ENCODE data around the gene BSG.

DNA sequence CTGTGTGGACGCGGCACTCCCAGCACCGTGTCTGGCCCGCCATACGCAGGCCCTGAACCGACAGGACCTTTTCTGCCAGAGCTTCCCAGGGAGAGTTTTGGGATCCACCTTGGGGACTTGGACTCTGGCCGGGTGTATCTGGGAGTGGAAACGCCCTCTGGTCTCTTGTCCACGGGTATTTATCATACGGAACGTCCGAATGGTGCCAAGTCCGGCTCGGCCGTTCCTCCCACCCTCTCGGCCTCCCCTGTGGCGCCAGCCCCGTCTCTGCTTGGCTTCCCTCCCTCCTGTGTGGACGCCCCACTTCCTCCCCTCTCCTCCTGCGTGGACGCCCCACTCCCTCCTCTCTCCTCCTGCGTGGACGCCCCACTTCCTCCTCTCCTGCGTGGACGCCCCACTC is 29.4 kb downstream of the BSG start:
- TF ChIP-seq, protein P1, sequence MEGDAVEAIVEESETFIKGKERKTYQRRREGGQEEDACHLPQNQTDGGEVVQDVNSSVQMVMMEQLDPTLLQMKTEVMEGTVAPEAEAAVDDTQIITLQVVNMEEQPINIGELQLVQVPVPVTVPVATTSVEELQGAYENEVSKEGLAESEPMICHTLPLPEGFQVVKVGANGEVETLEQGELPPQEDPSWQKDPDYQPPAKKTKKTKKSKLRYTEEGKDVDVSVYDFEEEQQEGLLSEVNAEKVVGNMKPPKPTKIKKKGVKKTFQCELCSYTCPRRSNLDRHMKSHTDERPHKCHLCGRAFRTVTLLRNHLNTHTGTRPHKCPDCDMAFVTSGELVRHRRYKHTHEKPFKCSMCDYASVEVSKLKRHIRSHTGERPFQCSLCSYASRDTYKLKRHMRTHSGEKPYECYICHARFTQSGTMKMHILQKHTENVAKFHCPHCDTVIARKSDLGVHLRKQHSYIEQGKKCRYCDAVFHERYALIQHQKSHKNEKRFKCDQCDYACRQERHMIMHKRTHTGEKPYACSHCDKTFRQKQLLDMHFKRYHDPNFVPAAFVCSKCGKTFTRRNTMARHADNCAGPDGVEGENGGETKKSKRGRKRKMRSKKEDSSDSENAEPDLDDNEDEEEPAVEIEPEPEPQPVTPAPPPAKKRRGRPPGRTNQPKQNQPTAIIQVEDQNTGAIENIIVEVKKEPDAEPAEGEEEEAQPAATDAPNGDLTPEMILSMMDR (IDR thresholded peaks at IDR 0.05): no peak
- no peak for TF ChIP-seq POLR2A (IDR thresholded peaks at IDR 0.05)
